GM18519 (cell line): Measurements from ENCODE around the gene FPGS.

Experiments used
- ATAC-seq: cut with Tn5 transposase; IDR thresholded peaks from one replicate; pipeline ENCODE4 v1.9.1; 2021; ENCODE audit warnings: mild to moderate bottlenecking, moderate library complexity; ENCODE audit not compliant: unreplicated experiment, low FRiP score

The FPGS gene

GRCh38 chr9:127809540-127810377, 7.1 kb downstream of the FPGS start:
- ATAC-seq: no peak

GRCh38 chr9:127810378-127811187, 7.9 kb downstream of the FPGS start:
- no peak for ATAC-seq

- no peak for ATAC-seq
Measured at GRCh38 chr9:127812011-127812410, 9.3 kb downstream of the FPGS start.

- no peak for ATAC-seq
Measured at GRCh38 chr9:127812936-127813675, 10.4 kb downstream of the FPGS start.

GRCh38 chr9:127813686-127814226, 11.1 kb downstream of the FPGS start:
- no peak for ATAC-seq

GRCh38 chr9:127814619-127815511, 12.2 kb downstream of the FPGS start:
- no peak for ATAC-seq

- ATAC-seq: no peak
Measured at GRCh38 chr9:127815512-127816361, 13.1 kb downstream of the FPGS start.

GRCh38 chr9:127816362-127816725, 13.7 kb downstream of the FPGS start:
- no peak for ATAC-seq

GRCh38 chr9:127816728-127817127, 14.0 kb downstream of the FPGS start:
- ATAC-seq: no peak

GRCh38 chr9:127817881-127818434, 15.3 kb downstream of the FPGS start:
- ATAC-seq: no peak

GRCh38 chr9:127818574-127818973, 15.9 kb downstream of the FPGS start:
- no peak for ATAC-seq

GRCh38 chr9:127822108-127822507, 19.4 kb downstream of the FPGS start:
- ATAC-seq: no peak

GRCh38 chr9:127825319-127826051, 22.8 kb downstream of the FPGS start:
- no peak for ATAC-seq

- no peak for ATAC-seq
Measured at GRCh38 chr9:127826253-127826913, 23.7 kb downstream of the FPGS start.

GRCh38 chr9:127828262-127829031, 25.8 kb downstream of the FPGS start:
- ATAC-seq: no peak

- no peak for ATAC-seq
Measured at GRCh38 chr9:127829205-127829906, 26.7 kb downstream of the FPGS start.
